A172 (cell line): ENCODE measurements around the gene CFAP20DC. TPM values are rescaled to one million over a fixed set of nuclear protein-coding genes. Genes with fewer than 3 reads are reported as not detected.
A peak's percentile ranks its signal among the peaks of the same experiment; 100 is the strongest.
"Not testable (repeated sequence)": the region's sequence is repeated elsewhere in the genome, so short reads cannot be mapped to it uniquely, and the experiment has no call there.

Source experiments
- DNase-seq: peaks from one replicate; pipeline ENCODE4 v3.0.0-alpha.2; 2015; ENCODE audit warnings: low spot score
- total RNA-seq: library from RNA; depleted of rRNA; stranded (reverse); fragments of >200 nt; shearing (Covaris generic); gene quantifications from 2 replicates; pipeline ENCODE4 v1.2.3, GENCODE V29; 2014

The CFAP20DC gene
- total RNA-seq, 1 experiment from 2014 or later = 6.5 TPM

DNA sequence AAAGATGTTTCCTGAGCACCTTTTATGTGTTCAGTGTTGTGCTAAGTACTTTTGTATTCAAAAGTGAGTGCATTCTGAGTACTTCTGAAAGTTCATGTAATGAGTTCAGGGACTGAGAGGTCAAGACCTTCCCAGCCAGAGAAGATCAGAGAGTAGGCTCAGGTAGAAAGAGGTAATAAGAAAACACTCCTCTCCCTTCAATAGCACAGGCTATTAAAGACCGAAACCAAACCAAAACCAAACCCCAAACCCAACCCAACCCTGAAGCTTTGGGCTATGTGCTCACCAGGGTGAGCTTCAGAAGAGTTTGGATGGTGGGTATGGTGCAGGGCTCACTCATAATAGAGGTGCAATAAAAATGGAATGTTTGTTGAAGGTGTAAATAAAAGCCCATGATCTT is 306.5 kb downstream of the CFAP20DC start:
- DNase-seq = no peak

DNA sequence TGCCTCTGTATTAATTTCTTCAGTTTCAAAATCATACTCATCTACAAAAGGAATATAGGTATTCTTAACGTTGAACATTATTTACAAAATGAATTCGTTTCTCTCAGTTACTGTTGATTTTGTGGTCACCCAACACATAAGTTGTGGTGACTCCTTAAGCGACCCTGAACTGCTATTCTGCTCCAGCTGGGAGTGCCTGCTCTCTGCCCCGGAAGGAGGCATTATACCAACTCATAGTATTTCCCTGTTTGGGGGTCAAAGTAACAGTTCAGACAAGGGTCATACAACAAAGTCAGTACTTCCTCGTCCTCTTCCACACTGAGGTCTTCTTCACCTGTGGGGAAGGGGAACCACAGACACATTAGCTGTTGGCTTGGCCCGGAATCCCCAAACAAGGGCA is 307.6 kb downstream of the CFAP20DC start:
- no peak for DNase-seq

GRCh38 chr3:58737644-58738043 is 312.2 kb downstream of the CFAP20DC start:
- DNase-seq = no peak

DNA sequence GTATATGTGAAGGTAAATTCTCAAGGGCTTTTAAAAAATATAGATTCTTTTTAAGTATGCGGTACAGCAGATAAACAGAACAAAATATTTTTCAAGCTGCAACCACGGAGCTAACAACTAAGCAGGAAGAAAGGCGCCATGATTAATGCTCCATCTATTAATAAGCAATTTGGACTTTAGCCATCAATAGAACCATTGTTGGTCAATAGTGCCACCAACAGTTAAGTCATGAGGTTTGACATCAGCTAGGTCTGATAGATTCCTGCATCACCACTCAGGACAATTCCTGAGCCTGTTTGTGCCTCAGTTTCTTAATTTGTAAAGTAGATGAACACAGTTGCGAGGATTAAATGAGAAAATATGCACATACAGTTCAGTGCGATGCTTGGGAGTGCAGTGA is 318.2 kb downstream of the CFAP20DC start:
- DNase-seq = no peak

DNA sequence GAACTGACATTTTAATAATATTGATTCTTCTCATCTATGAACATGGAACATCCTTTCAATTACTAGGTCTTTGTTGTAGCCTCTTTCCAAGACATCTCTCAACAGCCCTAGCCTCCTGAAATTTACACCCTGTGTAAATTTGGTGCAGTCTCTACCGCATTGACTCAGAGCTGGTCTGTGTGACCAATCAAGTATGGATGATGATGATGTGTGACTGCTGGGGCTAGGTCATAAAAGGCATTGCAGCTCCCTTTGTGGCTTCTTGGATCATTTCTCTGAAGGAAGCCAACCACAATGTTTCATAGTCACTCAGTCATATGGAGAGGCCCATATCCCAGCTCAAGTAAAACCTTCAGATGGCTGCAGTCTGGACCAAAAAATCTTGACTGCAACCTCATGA is 321.1 kb downstream of the CFAP20DC start:
- DNase-seq = no peak

- DNase-seq = no peak
Observed at GRCh38 chr3:58725326-58725853, 324.4 kb downstream of the CFAP20DC start.

GRCh38 chr3:58724336-58724735 is 325.5 kb downstream of the CFAP20DC start:
- DNase-seq = no peak

DNA sequence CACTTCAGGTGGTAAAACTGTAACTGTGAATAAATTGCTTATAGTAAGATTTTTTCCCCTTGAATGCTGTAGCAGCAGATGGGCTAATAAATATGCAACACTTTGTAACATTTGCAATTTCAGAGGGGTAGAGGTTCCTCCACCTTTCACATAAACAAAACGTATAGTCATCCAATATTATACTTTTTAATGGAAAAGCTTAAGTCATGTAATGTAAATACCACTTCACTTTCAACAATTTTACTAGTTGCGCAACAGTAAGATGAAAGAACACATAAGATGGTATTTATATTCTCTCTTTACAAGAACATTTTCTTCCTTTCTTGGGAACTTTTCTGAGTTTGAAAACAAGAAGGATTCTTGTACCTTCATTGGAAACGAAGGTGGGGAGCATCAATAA is 326.7 kb downstream of the CFAP20DC start:
- no peak for DNase-seq

GRCh38 chr3:58722561-58722960 is 327.3 kb downstream of the CFAP20DC start:
- no peak for DNase-seq

DNA sequence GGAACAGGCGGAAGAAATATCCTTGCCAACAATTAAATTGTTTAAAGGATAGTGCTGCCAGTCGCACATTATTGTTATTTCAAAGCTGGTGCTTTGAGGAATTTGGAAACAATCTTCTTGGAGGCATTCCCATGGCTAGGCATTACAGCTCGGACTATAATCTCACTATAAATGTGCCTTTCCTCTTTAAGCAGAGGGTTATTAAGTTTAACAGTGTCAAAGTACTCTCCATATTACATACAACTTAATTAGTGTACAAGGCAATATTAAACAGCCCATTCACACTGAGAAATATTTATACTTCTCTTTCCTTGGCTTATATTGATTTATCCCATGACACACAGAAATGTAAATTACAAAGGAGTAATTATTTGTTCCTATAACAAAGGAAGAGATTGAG is 329.3 kb downstream of the CFAP20DC start:
- no peak for DNase-seq

DNA sequence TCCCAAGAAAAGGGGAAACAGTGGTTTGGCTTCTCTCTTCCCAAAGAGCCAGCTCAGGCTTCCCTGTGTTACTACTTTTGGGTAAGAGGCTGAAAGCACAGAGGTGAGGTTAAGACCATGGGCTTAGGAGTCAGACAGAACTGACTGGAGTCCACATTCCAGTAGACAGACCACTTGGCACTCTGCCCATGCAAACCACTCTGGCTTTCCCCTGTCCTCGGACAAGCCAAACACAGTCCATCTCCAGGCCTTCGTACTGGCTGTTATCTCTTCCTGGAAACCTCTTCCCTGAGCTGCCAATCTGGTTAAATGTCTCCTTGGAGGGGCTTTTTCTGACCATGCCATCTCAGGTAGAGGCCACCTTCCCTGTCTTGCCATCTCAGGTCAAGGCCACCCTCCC is 330.1 kb downstream of the CFAP20DC start:
- DNase-seq = peak; percentile 2

- no peak for DNase-seq
Observed at GRCh38 chr3:58713715-58714401, 336.0 kb downstream of the CFAP20DC start.

DNA sequence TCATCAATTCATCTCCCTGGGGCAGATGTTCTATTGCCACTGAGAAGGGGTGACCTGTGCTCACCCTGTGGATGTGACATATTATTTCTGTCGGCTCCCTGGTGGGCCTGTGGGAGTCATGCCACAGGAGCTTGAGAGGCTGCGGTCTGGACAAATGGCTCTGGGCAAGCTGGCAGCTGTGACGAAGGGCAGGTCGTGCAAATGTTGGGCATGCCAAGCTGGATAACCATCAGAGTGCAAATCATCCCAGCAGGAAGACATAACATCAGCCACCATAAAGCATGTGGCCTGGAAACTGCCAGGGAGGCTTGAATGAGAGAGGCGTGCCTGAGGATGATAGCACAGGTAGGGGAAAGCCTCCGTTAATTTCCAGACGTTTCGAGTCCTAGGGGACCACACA is 338.0 kb downstream of the CFAP20DC start:
- no peak for DNase-seq

DNA sequence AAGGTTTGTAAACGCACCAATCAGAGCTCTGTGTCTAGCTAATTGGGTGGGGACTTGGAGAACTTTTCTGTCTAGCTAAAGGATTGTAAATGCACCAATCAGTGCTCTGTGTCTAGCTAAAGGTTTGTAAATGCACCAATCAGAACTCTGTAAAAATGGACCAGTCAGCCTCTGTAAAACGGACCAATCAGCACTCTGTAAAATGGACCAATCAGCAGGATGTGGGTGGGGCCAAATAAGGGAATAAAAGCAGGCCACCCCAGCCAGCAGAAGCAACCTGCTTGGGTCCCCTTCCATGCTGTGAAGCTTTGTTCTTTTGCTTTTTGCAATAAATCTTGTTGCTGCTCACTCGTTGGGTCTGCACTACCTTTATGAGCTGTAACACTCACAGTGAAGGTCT is 340.8 kb downstream of the CFAP20DC start:
- not testable (repeated sequence) for DNase-seq

DNA sequence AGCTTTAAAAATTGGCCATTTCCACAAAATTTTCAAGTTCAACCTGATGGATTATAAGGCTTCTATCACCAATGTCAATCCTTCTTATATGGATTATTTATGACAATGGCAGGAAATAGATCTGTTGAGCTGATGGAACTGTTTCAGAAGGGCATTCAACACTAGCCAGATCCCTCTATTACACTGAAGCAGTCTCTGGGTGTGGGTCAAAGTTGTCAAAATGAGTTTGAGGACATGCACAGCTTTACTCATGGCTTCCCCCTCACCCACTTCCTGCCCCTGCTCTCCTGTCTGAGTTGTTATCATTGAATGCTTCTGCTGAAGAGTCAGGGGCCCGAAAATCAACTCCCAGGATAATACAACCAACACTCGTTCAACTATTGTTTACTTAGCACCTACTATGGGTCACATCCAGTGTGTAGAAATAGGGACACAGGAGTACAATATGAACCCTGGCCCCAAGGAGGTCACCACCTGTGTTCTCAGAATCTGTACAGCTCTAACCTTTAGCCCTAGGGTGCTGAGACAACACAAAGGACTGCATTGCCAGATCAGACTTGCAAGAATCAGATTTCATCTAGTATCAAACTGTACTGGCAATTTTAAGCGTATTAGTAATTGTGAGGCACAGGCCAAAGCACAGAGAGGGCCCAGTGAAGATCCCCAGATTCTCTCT is 341.6 kb downstream of the CFAP20DC start:
- no peak for DNase-seq

GRCh38 chr3:58707390-58707930 is 342.4 kb downstream of the CFAP20DC start:
- no peak for DNase-seq

GRCh38 chr3:58706395-58707167 is 343.2 kb downstream of the CFAP20DC start:
- DNase-seq = no peak

- no peak for DNase-seq
Observed at GRCh38 chr3:58704745-58705144, 345.1 kb downstream of the CFAP20DC start.

DNA sequence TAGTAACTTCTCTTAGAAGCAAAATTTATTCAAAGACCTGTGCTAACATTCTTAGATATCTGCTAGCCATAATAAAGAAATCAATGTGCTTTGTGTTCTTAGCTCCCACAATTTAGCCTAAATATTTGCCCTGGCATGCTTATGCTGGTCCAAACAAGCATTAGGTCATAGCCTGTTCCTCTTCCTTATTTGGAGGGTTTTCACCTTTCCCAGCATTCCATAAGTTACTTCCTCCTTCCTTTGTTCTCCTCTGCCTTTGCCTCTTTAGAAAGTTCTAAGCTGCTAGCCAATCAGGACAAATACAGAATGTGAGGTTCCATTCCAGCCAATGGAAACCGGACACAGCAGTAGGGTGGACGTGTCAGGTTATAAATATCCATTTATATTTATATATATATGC is 345.5 kb downstream of the CFAP20DC start:
- DNase-seq = not testable (repeated sequence)

- DNase-seq = no peak
Observed at GRCh38 chr3:58698246-58698645, 351.6 kb downstream of the CFAP20DC start.

DNA sequence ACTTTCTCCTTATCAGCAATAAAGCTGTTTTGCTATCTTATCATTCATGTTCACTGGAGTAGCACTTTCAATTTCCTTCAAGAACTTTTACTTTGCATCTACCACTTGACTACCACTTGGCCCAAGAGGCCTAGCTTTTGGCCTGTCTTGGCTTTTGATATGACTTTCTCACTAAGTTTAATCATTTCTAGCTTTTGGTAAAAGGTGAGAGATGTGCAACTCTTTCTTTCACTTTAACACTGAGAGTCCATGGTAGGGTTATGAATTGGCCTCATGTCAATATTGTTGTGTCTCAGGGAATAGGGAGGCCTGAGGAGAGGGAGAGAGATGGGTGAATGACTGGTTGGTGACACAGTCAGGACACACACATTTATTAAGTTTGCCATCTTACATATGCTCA is 352.3 kb downstream of the CFAP20DC start:
- DNase-seq = no peak

DNA sequence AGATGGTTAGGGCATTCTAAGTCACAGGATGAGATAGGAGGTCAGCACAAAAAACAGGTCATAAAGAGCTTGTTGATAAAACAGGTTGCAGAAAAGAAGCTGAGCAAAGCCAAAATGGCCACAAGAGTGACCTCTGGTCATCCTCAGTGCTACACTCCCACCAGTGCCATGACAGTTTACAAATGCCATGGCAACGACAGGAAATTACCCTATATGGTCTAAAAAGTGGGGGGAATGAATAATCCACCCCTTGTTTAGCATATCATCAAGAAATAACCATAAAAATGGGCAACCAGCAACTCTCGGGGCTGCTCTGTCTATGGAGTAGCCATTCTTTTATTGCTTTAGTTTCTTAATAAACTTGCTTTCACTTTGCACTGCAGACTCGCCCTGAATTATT is 353.0 kb downstream of the CFAP20DC start:
- DNase-seq = not testable (repeated sequence)
